Left colon (tissue), 2 donors: ENCODE results near the gene NSUN3. TPM values are rescaled to one million over a fixed set of nuclear protein-coding genes. Genes with fewer than 3 reads are reported as not detected.
"Not testable (repeated sequence)": the region's sequence is repeated elsewhere in the genome, so short reads cannot be mapped to it uniquely, and the experiment has no call there.

ENCODE experiments used
- ATAC-seq: fragments of 200-7000 bp; cut with Tn5 transposase; one replicate; pipeline ENCODE4 v1.9.1; 2020; ENCODE audit warnings: mild to moderate bottlenecking, moderate library complexity
- DNase-seq, 2 donors: peaks; one replicate each; pipeline ENCODE4 v3.0.0-alpha.2; 2020
- intact Hi-C, 2 donors: fragments of 100-400 bp; cut with DNase I in 1 of 2; cut with micrococcal nuclease in 1 of 2; formaldehyde crosslinking; loops; one replicate each; pipeline versions ENCODE4 v1.11.2 to v1.14.0; 2022; cut with DNase I, micrococcal nuclease
- total RNA-seq, 2 donors: library from RNA; stranded (reverse); fragmentation: NEBNext Ultra II Directional; extraction: Animal tissue kit (Norgen Biotek cat#: 25700); gene quantifications; one replicate each; pipeline ENCODE4 v1.2.1, GENCODE V29; 2021
- donor health status: DM: no; HTN: no; CAD: no.
- donor health status: DM: yes; HTN: yes; CAD: no.

Gene NSUN3
- total RNA-seq, 2 donors from 2014 or later = 20.0 to 21.9 TPM

DNA sequence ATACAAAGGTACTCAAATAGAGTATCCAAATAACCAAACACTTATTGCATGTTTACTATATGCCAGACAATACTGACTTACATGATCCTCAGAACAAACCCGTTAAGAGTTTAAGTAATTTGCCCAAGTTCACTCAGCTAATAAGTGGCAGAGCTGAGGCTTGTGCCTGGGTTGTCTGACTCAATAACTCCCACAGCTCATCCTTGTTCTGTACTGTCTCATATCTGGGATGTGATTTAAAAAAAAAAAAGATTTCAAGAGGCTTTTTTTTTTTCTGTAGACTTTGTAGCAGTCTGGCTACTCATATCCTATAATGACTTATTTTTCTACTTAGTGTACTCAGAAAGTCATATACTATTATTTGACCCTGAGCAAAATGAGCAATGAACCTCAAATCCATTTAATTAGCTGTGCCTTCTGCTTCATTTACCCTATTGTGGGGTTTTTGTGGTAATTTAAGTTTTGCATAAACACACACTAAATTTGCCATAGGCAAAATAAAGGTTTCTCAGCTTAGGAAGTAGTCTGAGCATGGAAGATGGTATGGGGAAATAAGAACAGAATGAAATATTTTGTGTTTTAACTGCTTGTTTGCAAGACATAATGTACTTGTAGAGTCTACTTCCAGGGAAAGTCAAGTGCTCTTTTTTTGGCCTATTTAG is 3.1 kb downstream of the NSUN3 start:
- intact Hi-C loops = loop anchor here (10.0 kb wide), 2 partner anchors 51 to 91 kb away; partner anchors contain the start of gene PROS1 (in 1 of the 2)
- ATAC-seq = no peak
- no peak for DNase-seq

DNA sequence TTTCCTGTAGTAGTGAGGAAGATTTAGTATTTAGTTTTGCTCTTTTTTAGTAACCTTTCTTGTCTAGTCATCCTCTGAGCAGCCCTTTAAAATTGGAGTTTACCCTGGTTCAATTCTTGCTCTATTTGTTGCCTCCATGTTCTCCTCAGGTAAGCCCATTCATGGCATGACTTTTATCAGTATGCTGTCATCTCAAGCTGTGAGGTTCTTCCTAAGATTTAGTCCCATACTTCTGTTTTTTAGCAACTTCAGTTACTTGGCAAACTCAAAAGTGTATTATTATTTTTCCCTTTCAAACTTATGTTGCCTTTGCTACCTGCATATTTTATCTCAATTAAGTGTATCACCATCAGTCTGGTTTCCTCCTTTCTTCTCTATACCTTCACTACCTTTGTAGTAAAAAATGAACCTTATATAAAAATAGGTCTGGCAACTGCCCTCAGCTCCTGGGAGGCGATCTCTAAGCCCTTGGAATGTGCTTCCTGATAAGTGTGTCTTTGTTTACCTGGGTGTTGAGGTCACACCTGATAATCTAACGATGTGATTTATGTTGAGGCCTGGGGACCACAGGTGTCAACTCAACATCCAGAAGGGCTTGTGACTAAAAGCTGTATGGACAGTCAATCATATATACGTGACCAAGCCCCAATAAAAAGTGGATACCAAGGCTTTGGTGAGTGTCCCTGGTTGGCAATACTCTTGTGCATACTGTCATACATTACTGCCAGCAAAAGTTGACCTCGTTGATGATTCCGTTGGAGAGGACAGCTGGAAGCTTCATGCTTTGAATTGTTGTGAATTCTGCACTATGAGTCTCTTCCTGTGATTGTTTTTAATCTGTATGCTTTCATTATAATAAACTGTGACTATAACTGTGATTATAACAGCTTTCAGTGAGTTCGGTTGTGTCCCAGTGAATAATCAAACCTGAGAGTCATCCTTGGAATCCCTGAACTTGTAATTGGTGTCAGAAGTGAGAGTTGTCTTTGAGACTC is 3.9 kb downstream of the NSUN3 start:
- no peak for DNase-seq
- intact Hi-C loops = loop anchor here (10.0 kb wide), 2 partner anchors 52 to 92 kb away; partner anchors contain the start of gene PROS1 (in 1 of the 2)

DNA sequence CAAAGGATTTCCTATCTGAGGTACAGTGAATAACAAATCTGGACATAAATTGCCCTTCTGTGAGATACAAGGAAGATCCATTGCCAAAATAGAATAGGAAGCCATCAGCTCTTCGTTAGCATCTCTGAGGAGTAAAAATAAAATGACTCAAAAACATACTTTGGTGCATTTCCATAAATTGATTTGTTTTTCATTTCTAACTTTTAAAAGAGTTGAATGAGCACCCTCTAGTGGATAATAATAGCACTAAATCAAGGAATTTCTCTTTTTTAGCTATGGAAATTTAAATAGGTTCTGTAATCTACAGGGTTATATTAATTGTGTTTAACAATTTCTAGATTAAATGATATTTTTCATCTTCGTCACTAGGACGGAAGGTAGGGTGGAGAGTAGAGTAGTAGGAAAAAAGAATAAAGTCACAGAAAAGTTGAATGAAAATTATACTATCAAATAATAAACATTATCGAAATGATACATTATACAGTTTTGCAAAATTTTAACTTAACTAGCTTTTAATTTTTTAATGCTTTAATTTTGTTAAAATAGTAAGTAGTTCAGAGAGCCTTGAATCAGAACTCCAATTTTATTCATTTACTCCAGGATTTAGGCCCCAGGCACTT is 6.4 kb downstream of the NSUN3 start:
- ATAC-seq = no peak
- DNase-seq = no peak
- intact Hi-C loops = loop anchor here (10.0 kb wide), 2 partner anchors 55 to 95 kb away; partner anchors contain the start of gene PROS1 (in 1 of the 2)

More for the DNA sequence above, 3.9 kb downstream of the NSUN3 start:
- no peak for ATAC-seq

DNA sequence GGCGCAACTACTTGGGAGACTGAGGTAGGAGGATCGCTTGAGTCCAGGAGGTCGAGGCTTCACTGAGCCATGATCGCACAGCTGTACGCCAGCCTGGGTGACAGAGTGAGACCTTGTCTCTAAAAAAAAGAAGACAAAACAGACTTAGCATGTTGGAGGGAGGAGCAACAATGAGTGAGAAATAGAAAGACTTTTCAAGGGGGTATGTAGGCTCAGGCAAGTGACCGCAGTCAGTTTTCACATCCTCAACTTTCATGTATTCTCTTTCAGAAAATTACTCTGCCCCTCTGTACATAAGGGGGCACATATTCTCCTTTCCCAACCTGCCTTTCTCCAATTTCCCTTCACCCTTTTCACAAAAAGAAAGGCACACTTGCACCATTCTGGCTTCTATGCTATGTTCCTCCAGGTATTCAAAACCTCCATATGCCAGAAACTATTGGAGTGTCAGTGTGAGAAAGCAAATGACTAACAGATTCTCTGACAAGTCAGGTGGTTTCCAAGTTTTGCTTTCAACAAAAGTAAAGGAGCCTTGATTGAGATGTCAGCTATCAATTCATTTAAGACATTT is 7.6 kb downstream of the NSUN3 start:
- intact Hi-C loops = no loop called here
- DNase-seq (no peak), ATAC-seq (no peak)

DNA sequence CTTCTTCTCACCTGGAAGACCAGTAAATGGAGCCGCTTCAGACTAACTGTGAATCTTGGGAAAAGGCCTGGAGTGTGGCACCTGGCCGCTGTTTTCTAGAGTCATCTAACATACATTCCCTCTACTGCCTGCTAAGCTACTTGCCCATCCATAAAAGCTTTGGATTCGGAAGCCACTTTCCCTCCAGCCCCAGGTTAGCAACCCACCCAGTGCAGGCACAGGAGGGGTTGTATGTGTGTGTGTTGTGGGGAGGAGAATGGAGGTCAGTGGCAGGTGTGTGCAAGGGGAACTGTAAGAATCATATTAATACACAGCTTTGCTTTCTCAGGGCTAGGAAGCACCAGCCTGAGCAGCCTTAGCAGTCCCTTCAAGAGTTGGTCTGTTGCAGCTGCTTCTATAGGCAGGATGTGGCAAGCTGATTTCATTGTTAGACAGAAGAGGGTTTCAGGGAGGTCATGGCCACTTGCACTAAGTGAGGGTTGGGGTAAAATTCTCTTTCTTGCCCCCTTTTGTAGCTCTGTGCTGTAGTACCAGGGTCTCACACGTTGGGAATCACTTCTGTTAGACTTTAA is 8.9 kb downstream of the NSUN3 start:
- ATAC-seq = no peak
- DNase-seq = no peak
- intact Hi-C loops = no loop called here

DNA sequence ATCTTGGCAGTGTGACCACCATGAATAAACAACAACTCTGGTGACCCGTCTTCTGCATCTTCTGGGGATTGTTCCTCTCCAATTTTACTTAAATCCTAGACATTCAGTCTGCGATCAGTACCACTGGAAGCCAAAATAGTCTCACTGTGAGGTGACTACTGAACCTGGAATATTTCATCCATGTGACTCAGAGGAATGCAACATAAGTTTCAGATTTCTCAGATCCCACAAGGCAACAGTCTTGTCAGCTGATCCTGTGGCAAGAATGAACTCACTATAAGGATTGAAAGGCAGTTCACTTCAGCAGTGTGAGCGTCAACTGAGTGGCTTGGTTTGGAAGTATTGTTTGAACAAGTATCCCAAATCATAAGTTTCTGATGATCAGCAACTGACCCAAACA is 13.2 kb downstream of the NSUN3 start:
- ATAC-seq (no peak), DNase-seq (no peak)
- intact Hi-C loops = no loop called here

DNA sequence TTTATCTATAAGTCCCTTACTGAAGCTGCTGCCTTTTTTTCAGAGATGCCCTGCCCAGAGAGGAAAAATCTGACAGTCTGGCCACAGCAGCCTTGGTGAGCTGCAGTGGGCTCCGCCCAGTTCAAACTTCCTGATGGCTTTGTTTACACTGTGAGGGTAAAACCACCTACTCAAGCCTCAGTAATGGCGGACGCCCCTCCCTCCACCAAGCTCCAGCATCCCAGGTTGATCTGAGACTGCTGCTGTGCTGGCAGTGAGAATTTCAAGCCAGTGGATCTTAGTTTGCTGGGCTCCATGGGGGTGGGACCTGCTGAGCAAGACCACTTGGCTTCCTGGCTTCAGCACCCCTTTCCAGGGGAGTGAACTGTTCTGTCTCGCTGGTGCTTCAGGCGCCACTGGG is 17.7 kb downstream of the NSUN3 start:
- intact Hi-C loops = not testable (repeated sequence)
- DNase-seq = peak; percentile 33 to 56
- ATAC-seq = peak; percentile 62

DNA sequence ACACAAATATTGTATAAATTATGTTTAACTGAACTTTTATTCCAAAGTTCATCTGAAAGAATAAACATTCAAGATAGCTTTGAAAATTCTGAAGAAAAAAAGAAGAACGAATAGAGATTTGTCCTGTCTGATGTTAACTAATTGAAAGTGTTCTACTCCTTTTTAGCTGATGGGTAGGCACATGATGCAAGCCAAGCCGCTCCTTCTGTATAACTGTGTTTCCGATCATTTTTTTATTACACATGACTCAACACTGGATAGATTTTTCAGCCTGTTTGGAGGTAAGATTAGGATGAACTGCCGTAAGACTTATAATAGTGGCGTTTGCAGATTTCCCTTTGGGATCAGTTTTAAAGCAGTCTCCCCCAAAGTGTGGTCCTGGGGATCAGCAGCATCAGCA is 19.0 kb downstream of the NSUN3 start:
- DNase-seq (no peak), ATAC-seq (peak; percentile 57)
- intact Hi-C loops = no loop called here

DNA sequence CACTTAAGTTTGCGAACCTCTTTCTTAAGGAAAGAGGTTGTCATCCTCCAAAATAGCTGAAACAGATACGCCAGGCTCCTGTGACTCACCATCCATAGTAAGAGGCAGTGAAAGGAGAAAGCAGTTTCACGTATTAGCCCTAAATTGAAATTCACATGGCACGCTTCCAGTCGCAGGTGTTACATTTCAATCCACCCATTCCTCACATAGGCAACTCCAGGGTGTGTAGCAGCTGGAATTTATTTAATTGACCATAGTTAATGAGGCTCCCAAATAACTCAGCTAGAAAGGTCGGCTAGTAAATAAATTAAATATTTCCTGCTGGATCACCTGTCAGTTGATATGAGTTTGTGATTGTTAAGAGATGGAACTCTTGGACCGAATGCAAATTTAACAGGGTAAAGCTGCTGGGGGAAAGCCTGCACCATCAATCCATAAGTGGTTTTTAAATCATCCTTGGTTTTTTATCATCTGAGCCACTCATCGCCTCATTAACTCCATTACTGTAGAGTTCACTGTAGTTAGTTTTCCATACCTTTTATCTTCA is 19.6 kb downstream of the NSUN3 start:
- intact Hi-C loops = no loop called here
- DNase-seq (no peak), ATAC-seq (no peak)

DNA sequence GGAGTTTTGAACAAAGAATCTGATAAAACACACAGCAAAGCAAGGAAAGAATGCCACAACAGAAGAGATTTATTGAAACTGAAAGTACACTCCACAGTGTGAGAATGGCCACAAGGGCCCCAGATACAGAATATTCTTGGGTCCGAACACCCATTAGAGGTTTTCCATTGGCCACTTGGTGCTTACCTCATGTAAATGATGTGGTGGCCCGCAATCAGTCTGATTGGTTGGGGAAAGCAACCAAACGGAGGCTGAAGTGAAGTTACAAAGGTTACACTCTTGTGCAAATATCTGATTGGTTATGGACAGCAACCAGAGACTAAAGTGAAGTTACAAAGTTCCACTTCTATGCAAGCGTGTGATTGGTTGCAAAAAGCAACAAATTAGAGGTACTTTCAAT is 20.4 kb downstream of the NSUN3 start:
- intact Hi-C loops = no loop called here
- ATAC-seq = no peak

DNA sequence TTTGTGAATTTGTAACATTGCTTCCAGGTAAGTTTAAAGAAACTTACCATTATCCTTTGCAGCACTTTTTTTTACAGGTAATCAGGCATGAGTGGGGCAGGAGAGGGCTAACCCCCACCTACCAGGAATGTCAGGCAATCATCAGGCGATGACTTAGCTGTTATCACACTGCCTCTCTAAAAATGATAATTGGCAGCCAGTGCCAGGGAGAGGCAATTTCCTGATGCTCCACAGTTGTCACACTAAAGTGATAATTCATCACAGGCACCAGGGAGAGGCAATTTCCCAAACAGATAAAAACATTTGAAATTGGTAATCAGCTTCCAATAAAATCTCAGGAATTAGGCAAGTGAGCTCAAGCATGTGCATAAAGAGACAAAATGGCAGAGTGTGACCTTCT is 26.3 kb downstream of the NSUN3 start:
- DNase-seq (no peak), ATAC-seq (no peak)
- intact Hi-C loops = no loop called here

More for the DNA sequence above, 20.4 kb downstream of the NSUN3 start:
- no peak for DNase-seq

DNA sequence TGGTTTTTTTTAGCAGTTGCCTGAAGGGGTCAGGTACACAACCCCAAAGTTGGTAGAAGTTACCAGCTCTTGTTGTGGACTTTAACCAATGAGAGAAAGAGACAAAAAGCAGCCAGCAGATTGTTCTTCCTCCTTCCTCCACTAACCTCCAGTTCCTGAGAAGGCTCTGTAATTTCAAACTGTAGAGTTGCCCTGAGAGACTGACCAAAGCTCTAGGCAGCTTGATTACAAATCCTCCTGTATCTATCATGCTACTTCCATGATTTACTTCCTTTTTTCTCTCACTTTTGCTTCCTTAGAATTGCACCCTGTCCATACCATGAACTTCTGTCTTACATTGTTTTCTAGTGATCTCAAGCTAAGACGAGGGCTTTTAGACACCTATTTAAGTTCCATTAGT is 29.2 kb downstream of the NSUN3 start:
- no peak for ATAC-seq
- DNase-seq = no peak
- intact Hi-C loops = no loop called here

DNA sequence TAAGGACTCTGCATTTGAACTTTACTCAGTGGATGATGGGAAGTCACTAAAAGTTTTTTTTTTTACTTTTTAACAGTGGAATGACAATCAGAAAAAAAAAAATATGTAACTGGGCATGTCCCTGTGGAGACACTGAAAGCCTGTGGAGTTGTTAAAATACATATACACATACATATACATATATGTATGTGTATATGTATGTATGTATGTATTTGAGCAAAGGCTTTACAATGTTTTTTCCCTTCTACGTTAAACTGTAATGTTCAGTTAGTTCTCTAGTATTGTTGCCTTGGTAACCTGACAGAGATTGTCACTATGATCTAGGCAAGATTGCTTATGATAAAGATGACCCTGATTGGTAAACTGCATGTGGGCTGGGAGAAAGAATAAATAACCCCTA is 30.3 kb downstream of the NSUN3 start:
- ATAC-seq (no peak), DNase-seq (no peak)
- intact Hi-C loops = no loop called here

DNA sequence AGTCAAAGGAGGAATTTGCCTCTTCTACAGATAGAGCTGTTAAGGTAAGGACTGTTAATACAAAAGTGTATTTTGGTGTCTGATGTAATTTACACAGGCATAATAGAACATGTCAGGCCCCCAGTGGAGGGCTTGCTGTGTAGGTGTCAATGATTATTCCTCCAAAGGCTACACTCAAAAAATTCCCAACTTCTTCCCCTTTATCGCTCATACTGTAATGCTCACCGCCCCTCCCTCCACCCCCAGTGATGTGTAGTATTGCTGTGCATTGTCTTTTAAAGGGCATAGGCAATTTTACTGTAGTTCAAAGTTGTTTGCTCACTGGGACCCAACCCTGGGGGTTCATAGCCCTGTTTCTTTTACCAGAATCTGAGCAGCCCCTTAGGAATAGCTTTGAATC is 32.2 kb downstream of the NSUN3 start:
- intact Hi-C loops = no loop called here
- DNase-seq (no peak), ATAC-seq (no peak)

DNA sequence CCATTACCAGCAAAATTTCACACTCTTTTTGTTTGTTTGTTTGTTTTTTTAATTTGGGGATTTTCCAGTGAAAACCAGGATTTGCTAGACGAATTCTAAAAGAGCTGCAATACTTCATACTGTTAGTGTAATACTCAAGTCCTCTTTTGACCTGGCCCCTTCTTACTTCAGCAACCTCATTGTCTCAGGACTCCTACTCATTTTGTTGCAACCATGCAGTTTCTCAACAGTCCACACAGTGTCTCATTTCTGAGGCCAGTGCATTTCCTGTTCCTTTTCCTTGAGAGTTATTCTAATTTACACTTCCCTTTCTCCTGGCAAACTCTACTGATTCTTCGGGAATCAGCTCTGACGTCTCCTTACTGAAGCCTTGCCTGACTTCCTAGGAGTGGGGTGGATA is 35.6 kb downstream of the NSUN3 start:
- no peak for DNase-seq
- intact Hi-C loops = no loop called here
- no peak for ATAC-seq

DNA sequence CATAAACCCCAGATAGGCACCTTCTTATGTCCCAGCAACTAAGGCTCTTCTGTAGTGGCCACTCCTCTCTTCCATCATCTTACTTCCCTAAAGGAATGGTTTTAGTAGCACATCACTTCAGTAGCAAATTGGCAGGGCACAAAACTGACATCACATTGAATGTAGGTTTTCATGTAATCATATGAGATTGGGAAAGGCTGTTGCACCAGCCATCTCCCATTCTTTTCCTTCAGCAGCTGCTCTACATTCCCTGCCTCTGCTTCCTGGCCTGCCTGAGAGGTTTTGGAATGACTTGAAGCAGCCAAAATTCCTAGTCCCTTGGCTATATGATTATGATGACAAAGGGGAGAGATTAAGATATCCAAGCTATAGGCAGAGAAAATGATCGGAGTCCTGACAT is 36.5 kb downstream of the NSUN3 start:
- intact Hi-C loops = no loop called here
- ATAC-seq (no peak), DNase-seq (no peak)

DNA sequence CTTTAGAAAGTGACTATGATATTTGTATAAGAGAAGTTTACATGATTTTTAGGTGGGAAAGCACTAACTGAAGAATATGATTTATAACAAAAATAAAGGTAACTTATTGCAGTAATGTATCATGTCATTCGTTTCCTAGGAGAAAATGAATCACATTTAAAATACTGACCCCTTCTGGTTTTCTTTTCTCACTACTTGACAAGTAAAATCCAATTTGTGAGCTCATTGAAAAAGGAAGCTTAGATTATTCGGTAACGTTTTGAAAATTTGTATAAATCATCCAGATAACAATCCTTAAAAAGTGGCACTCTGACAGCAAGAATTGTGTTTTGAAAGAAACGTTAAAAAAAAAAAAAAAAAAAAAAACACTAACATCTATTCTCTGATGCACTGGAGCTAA is 39.0 kb downstream of the NSUN3 start:
- DNase-seq (no peak), ATAC-seq (no peak)
- intact Hi-C loops = no loop called here

DNA sequence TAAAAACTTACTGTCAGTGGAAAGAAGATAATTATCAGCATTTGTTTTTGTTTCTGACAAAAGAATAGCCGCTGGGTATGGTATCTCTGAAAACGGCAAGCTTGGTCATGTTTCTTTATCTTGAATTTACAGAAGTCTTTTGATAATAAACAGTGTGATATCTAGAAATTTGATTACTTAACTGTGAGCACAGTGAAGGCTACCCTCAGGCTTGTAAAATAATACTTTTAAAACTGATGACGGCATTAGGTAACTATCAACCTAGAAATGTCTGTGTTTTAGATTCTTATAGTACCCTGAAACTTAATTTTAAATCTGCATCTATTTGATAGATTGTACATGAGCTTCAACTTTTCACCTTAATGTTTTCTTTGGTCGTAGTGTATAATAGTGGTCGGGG is 43.4 kb downstream of the NSUN3 start:
- no peak for DNase-seq
- intact Hi-C loops = no loop called here
- ATAC-seq = no peak

DNA sequence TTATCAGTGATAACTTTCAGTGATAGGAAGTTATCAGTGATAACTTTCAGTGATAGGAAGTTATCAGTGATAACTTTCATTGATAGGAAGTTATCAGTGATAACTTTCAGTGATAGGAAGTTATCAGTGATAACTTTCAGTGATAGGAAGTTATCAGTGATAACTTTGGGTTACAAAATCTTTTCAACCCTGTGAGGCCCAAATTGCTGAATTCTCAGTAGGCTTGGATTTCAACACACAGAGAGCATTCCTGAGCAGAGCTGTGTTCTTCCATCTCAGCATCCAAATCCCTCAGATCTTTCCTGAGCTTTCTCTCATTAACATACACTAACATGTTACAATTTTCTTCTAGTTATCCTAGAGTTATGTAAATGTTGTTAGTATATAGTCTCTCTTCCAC is 47.4 kb downstream of the NSUN3 start:
- intact Hi-C loops, ATAC-seq, DNase-seq: not testable (repeated sequence)
